IPS DF 6.9 (cell line): ENCODE data around the gene MT1M.

Source experiments
- DNase-seq: peaks from one replicate; pipeline ENCODE4 v3.0.0-alpha.2; 2013; ENCODE audit warnings: low read depth, low spot score
- H3K27ac ChIP-seq: one replicate; pipeline ENCODE4 v1.5.1; 2013; ENCODE audit warnings: low read length, control low read depth
- H3K27me3 ChIP-seq: 2 replicates; pipeline ENCODE4 v1.6.1; 2013; ENCODE audit warnings: mild to moderate bottlenecking, low read length; ENCODE audit not compliant: control insufficient read depth, insufficient read depth
- H3K36me3 ChIP-seq: 2 replicates; pipeline ENCODE4 v1.6.1; 2013; ENCODE audit warnings: low read length; ENCODE audit not compliant: control insufficient read depth, insufficient read depth
- H3K4me1 ChIP-seq: 2 replicates; pipeline ENCODE4 v1.6.1; 2013; ENCODE audit warnings: low read length; ENCODE audit not compliant: control insufficient read depth, insufficient read depth
- H3K4me3 ChIP-seq: 2 replicates; pipeline ENCODE4 v1.5.1; 2013; ENCODE audit warnings: mild to moderate bottlenecking, low read length
- H3K9me3 ChIP-seq: 2 replicates; pipeline ENCODE4 v1.6.1; 2013; ENCODE audit warnings: low read length, inconsistent platforms; ENCODE audit not compliant: control insufficient read depth, insufficient read depth
- WGBS: extraction: QIAGEN DNeasy Blood & Tissue Kit; methylation state at CpG from one replicate; pipeline ENCODE4 v1.1.7; 2013; ENCODE audit warnings: mixed read lengths, missing lambda C conversion rate; ENCODE audit not compliant: insufficient read length, insufficient coverage; 5-methylcytosine and 5-hydroxymethylcytosine counted together

MT1M gene

GRCh38 chr16:56675685-56676210 lies 43.3 kb downstream of the MT1M start:
- Histone ChIP-seq H3K27me3 (peaks cover 10% of the 10 kb centered on the region), H3K4me3 (peak overlapping the region; percentile 36; the same call in 1 of the 2 replicates), H3K4me1 (0 out of 2 replicates have a peak, but pooled peaks cover 2% of the 10 kb centered on the region), H3K36me3 (no peaks in the 10 kb centered on the region), H3K9me3 (no peaks in the 10 kb centered on the region), H3K27ac (no peak overlapping the region)
- no peak for DNase-seq
- no CpG with 5 or more reads among the region's 32 CpGs for WGBS

GRCh38 chr16:56677474-56677873 lies 45.0 kb downstream of the MT1M start:
- H3K9me3 ChIP-seq: no peaks in the 10 kb centered on the region
- H3K27me3 ChIP-seq: no peaks in the 10 kb centered on the region; the same call in 1 of the 2 replicates
- no peak overlapping the region for H3K4me3 ChIP-seq
- H3K4me1 ChIP-seq: 0 out of 2 replicates have a peak, but pooled peaks cover 2% of the 10 kb centered on the region
- WGBS: no CpG with 5 or more reads among the region's 3 CpGs
- H3K27ac ChIP-seq: no peak overlapping the region
- no peaks in the 10 kb centered on the region for H3K36me3 ChIP-seq
- no peak for DNase-seq

GRCh38 chr16:56679078-56679730 lies 46.7 kb downstream of the MT1M start:
- H3K9me3 ChIP-seq: no peaks in the 10 kb centered on the region
- no peak for DNase-seq
- no peak overlapping the region for H3K27ac ChIP-seq
- no peaks in the 10 kb centered on the region for H3K36me3 ChIP-seq
- no peak overlapping the region for H3K4me3 ChIP-seq
- peaks cover 2% of the 10 kb centered on the region; the same call in 1 of the 2 replicates for H3K27me3 ChIP-seq
- H3K4me1 ChIP-seq: peaks cover 6% of the 10 kb centered on the region; the same call in 1 of the 2 replicates
- WGBS: no CpG with 5 or more reads among the region's 3 CpGs

GRCh38 chr16:56679818-56680217 lies 47.4 kb downstream of the MT1M start:
- Histone ChIP-seq H3K36me3 (no peaks in the 10 kb centered on the region), H3K27ac (no peak overlapping the region), H3K4me3 (no peak overlapping the region), H3K9me3 (no peaks in the 10 kb centered on the region), H3K27me3 (peaks cover 2% of the 10 kb centered on the region; the same call in 1 of the 2 replicates), H3K4me1 (peaks cover 6% of the 10 kb centered on the region; the same call in 1 of the 2 replicates)
- no peak for DNase-seq
- no CpG with 5 or more reads among the region's 6 CpGs for WGBS

- H3K4me1 ChIP-seq: peaks cover 4% of the 10 kb centered on the region; the same call in 1 of the 2 replicates
- no peaks in the 10 kb centered on the region for H3K9me3 ChIP-seq
- DNase-seq: no peak
- H3K27ac ChIP-seq: no peak within 1 kb of the TSS
- H3K27me3 ChIP-seq: peaks cover 2% of the 10 kb centered on the region; the same call in 1 of the 2 replicates
- H3K36me3 ChIP-seq: no peaks in the 10 kb centered on the region
- H3K4me3 ChIP-seq: peak within 1 kb of the TSS; percentile 58; the same call in 1 of the 2 replicates
- WGBS: no CpG with 5 or more reads among the region's 49 CpGs
Measured at GRCh38 chr16:56681939-56682702, 49.7 kb downstream of the MT1M start, which contains the start of gene MT1X. Gene MT1X (plus strand): TSS chr16:56682470. CDS start chr16:56682541, 71 bp downstream.

- H3K9me3 ChIP-seq: no peaks in the 10 kb centered on the region
- H3K36me3 ChIP-seq: no peaks in the 10 kb centered on the region
- peak overlapping the region; percentile 58; the same call in 1 of the 2 replicates for H3K4me3 ChIP-seq
- no peak overlapping the region for H3K27ac ChIP-seq
- no CpG with 5 or more reads among the region's 8 CpGs for WGBS
- peaks cover 4% of the 10 kb centered on the region; the same call in 1 of the 2 replicates for H3K4me1 ChIP-seq
- H3K27me3 ChIP-seq: peaks cover 2% of the 10 kb centered on the region; the same call in 1 of the 2 replicates
- DNase-seq: no peak
Measured at GRCh38 chr16:56682703-56683397, 50.4 kb downstream of the MT1M start.
